ENCODE data around the gene AACS. TPM values are rescaled to one million over a fixed set of nuclear protein-coding genes. Genes with fewer than 3 reads are reported as not detected.
"Not testable (repeated sequence)": the region's sequence is repeated elsewhere in the genome, so short reads cannot be mapped to it uniquely, and the experiment has no call there.

AACS gene
- total RNA-seq, 1 donor from 2014 or later: 22.6 TPM

DNA sequence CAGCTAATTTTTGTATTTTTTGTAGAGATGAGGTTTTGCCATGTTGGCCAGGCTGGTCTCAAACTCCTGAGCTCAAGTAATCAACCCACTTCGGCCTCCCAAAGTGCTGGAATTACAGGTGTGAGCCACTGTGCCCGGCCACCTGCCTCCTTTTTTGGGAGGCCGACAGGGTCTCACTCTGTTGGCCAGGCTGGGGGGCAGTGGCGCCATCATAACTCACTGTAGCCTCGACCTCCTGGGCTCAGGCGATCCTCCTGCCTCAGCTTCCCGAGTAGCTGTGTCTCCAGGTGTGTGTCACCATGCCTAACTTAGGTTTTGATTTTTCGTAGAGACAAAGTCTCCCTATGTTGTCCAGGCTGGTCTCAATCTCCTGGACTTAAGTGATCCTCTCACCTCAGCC lies 70.7 kb downstream of the AACS start:
- no peak overlapping the region for H3K27ac Mint-ChIP-seq (ENCODE audit: unreplicated experiment)
- TF ChIP-seq, protein P1, sequence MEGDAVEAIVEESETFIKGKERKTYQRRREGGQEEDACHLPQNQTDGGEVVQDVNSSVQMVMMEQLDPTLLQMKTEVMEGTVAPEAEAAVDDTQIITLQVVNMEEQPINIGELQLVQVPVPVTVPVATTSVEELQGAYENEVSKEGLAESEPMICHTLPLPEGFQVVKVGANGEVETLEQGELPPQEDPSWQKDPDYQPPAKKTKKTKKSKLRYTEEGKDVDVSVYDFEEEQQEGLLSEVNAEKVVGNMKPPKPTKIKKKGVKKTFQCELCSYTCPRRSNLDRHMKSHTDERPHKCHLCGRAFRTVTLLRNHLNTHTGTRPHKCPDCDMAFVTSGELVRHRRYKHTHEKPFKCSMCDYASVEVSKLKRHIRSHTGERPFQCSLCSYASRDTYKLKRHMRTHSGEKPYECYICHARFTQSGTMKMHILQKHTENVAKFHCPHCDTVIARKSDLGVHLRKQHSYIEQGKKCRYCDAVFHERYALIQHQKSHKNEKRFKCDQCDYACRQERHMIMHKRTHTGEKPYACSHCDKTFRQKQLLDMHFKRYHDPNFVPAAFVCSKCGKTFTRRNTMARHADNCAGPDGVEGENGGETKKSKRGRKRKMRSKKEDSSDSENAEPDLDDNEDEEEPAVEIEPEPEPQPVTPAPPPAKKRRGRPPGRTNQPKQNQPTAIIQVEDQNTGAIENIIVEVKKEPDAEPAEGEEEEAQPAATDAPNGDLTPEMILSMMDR (IDR thresholded peaks at IDR 0.05): no peak
- DNase-seq (ENCODE audit: low spot score): no peak
- no peaks in the 10 kb centered on the region for H3K4me1 Mint-ChIP-seq (ENCODE audit: low read depth)
- H3K4me3 Mint-ChIP-seq (ENCODE audit: unreplicated experiment): no peak overlapping the region
- H3K9me3 Mint-ChIP-seq (ENCODE audit: low read depth): no peaks in the 10 kb centered on the region
- peaks cover 23% of the 10 kb centered on the region for H3K36me3 Mint-ChIP-seq (ENCODE audit: low read depth)
- no peaks in the 10 kb centered on the region for H3K27me3 Mint-ChIP-seq (ENCODE audit: low read depth)

GRCh38 chr12:125136702-125137101 lies 71.5 kb downstream of the AACS start:
- H3K9me3 Mint-ChIP-seq (ENCODE audit: low read depth): no peaks in the 10 kb centered on the region
- H3K36me3 Mint-ChIP-seq (ENCODE audit: low read depth): peaks cover 23% of the 10 kb centered on the region
- no peak overlapping the region for H3K27ac Mint-ChIP-seq (ENCODE audit: unreplicated experiment)
- H3K27me3 Mint-ChIP-seq (ENCODE audit: low read depth): no peaks in the 10 kb centered on the region
- DNase-seq (ENCODE audit: low spot score): no peak
- H3K4me3 Mint-ChIP-seq (ENCODE audit: unreplicated experiment): no peak overlapping the region
- H3K4me1 Mint-ChIP-seq (ENCODE audit: low read depth): no peaks in the 10 kb centered on the region
- TF ChIP-seq, protein P1 (IDR thresholded peaks at IDR 0.05): no peak

DNA sequence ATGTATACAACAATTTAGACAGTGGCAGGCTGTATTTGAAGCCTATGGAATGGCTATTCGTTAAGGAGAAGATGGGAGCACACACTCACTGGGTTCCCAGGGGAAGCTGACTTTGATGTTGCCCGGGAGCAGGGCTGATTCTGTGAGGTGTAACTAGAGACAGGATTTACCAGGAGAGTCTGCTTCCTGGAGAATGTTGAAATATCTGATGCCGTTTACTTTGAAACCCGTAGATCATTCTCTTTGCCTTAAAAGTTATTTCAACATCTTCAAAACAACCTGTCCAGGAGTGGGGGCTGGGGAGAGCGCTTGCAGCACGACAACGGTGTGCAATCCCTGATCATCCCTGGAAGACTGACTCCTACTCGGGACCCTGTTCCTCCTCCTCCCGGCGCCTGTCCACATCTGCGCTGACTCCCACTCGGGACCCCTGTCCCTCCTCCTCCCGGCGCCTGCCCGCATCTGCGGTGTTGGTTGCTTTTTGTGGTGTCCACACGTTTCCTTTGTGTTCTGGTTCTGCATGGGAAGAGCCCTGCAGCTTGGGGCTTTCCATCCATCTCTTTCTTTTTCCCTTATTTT lies 72.6 kb downstream of the AACS start:
- Mint-ChIP-seq H3K36me3 (ENCODE audit: low read depth) (peaks cover 23% of the 10 kb centered on the region), H3K27ac (ENCODE audit: unreplicated experiment) (no peak overlapping the region), H3K4me3 (ENCODE audit: unreplicated experiment) (no peak overlapping the region), H3K27me3 (ENCODE audit: low read depth) (no peaks in the 10 kb centered on the region), H3K4me1 (ENCODE audit: low read depth) (no peaks in the 10 kb centered on the region), H3K9me3 (ENCODE audit: low read depth) (no peaks in the 10 kb centered on the region)
- TF ChIP-seq, protein P1 (IDR thresholded peaks at IDR 0.05): no peak
- no peak for DNase-seq (ENCODE audit: low spot score)

- Mint-ChIP-seq H3K36me3 (ENCODE audit: low read depth) (peaks cover 16% of the 10 kb centered on the region), H3K4me3 (ENCODE audit: unreplicated experiment) (no peak overlapping the region), H3K4me1 (ENCODE audit: low read depth) (no peaks in the 10 kb centered on the region), H3K27ac (ENCODE audit: unreplicated experiment) (no peak overlapping the region), H3K27me3 (ENCODE audit: low read depth) (no peaks in the 10 kb centered on the region), H3K9me3 (ENCODE audit: low read depth) (no peaks in the 10 kb centered on the region)
- DNase-seq (ENCODE audit: low spot score): no peak
- TF ChIP-seq, protein P1 (IDR thresholded peaks at IDR 0.05): no peak
Observed at GRCh38 chr12:125140279-125141209, 75.3 kb downstream of the AACS start.

DNA sequence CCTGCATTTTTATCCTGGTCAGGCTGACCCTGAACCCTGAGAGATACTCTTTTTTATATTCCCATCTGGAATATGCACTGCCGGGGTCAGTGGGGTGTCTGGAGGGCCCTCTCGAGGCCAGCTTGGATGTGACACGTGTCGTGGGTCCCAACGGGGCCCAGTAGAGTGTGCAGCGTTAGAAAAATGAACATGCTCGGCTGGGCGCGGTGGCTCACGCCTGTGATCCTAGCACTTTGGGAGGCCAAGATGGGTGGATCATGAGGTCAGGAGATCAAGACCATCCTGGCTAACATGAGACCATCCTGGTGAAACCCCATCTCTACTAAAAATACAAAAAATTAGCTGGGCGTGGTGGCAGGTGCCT lies 76.0 kb downstream of the AACS start:
- not testable (repeated sequence) for H3K4me3 Mint-ChIP-seq (ENCODE audit: unreplicated experiment); H3K9me3 Mint-ChIP-seq (ENCODE audit: low read depth); DNase-seq (ENCODE audit: low spot score); H3K27ac Mint-ChIP-seq (ENCODE audit: unreplicated experiment); H3K27me3 Mint-ChIP-seq (ENCODE audit: low read depth); H3K4me1 Mint-ChIP-seq (ENCODE audit: low read depth)
- peaks cover 16% of the 10 kb centered on the region for H3K36me3 Mint-ChIP-seq (ENCODE audit: low read depth)

All from chondrocyte (in vitro differentiated cells).